NCI-H2029 (cell line): Measurements from ENCODE around the gene EHF.

Experiments
- DNase-seq: peaks from one replicate; lab custom pipeline; 2025; lab: John Stamatoyannopoulos, UW

Gene EHF

GRCh38 chr11:34625576-34625975 lies 4.7 kb downstream of the EHF start:
- DNase-seq, result no peak

GRCh38 chr11:34626393-34626792 lies 5.5 kb downstream of the EHF start:
- no peak for DNase-seq

- DNase-seq, result no peak
Observed at GRCh38 chr11:34627197-34627596, 6.3 kb downstream of the EHF start.

DNA sequence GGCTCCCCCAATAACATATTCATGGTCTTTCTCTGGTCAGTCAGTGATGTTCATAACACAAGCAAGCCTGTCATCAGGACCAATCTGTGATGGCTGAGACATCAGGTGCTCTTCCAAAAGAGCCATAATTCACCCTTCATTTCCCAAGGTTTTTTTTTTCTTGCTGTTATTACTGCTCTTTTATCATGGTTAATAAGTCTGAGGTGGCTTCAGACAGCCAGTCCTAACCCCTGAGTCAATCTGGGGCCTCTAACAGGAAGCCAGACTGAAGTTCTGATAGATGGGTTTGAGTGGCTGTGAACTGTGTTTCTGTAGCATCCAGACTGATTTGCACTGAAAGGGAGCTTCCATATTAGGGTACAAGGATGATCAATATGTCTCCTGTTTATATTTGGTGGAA lies 8.8 kb downstream of the EHF start:
- no peak for DNase-seq

DNA sequence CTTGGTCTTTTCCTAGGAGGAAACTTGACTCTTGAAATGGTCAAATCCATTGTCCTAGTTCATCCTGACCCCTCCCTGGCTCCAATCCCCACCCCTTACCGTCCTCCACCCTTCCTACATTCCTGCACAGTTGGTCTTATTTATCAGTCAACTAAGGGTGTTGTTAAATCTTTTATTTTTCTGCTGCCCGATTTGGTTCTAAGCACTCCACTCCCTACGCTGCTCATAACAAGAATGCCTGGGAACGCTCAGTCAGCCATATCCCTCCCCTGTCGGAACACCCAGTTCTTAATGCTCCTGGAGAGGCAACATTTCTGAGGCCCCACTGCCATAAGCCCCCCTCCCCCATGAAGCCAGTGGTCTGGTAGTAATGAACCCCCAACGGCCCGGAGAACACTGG lies 9.7 kb downstream of the EHF start:
- no peak for DNase-seq

DNA sequence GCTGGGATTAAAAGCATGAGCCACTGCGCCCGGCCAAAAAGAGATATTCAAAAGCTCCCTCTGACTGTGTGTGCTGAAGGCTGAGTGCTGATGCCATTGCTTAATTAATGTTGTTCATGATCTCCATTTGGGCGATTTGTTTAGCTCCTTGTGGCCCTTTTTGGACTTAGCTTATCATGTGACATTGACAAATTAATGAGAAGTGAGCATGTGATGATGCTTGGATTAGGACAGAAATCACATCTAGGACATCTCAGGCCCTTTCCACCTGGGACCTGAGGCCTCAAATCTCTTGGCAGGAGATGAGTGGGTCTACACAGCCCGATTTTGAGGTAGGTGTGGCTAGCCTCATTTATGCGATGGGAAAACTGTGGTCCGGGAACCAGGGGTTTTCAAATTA lies 10.4 kb downstream of the EHF start:
- no peak for DNase-seq

DNA sequence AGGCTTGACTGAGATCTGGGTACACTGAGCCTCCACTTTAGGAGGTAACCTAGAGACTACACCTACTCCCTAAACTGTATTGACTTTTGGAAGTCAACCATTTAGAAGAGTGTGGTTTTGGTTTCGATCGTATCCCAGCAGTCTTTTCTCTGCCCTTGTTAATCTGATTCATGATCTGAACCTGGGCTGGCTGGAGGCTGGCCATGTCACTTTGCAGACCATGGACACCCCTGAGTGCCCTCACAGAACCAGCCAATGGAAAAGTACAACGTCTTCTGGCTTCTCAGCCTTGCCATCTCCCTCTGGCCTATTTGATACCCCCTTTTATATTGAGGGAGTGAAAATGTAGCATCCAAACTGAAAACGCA lies 10.8 kb downstream of the EHF start:
- peak; percentile 87 for DNase-seq

DNA sequence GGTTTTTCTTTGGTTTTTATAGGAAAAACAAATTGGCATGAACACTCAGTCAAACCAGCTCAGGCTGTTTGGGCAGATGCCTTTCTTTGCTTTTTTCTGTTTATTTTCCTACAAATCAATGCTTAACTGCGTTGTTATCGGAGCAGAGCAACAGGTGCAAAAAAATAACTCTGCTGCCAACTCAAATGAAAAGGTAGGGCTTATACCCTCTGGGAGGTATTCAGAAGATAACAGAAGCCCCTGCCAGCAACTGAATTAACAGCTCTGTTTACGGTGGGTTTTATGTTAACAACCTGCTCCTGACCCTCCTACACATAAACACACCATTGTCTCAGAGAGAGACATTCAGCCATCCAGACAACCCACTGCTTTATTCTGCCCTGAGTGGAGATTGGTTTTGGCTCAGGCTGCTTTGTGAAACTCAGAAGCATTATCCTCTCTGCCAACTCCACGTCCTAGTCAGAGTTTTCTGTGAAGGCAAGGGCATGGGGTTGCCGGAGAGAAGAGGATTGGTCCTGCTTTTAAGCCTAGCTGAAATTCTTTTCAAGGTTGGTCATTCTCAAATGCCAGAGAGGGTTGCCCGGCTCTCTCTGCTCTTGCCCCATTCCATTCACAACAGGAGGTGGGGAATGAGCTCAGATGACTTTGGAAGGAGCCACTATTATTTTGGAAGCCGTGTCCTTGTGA lies 11.4 kb downstream of the EHF start:
- DNase-seq, result peak; percentile 91

DNA sequence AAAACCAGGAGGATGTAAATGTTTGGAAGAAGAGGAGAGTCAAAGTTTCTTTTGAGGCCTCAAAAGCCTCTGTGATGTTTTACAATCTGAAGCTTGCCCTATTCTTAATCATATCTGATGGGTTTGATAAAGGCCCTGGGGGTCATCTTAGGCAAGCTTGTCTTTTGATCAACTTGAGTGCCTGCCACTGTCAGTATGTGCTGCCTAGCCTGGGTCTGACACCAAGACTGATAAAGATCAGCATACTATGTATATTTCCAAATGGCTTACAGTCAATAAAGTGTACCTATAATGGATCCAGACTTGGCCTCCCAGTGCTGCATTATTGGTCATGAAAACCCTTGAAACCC lies 12.7 kb downstream of the EHF start:
- no peak for DNase-seq

DNA sequence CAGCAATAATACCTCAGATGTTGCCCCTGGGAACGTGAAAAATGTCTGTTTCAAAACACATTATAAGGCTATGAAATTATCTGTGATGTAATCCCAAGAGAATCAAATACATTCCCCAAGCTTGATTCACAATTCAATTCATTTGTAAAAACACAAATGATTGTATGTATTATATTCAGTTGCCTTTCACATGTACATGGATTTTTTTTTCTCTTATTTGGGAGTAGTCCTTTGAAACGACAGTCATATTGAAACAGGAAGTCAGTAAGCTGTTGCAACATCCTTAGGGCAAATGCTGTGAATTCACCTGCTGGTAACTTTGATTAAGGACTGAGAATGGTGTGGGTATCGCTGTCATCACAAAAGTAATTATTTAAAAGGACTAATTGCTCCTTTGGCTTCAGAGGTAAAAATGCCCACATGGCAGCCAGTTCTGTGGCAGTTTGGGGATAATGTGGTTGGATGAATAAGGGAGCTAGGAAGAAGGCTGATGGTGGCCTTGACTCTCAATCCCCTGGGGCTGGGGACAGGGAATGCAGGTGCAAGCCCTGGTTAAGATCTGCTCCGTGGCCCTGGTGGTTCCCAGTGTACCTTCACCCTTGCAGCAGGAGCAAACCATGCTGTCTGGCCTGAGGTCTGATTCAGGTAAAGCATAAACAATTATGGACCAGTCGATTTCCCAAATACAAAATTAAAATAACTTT lies 13.2 kb downstream of the EHF start:
- peak; percentile 53 for DNase-seq

- DNase-seq, result no peak
Observed at GRCh38 chr11:34634694-34635062, 13.8 kb downstream of the EHF start.

GRCh38 chr11:34636127-34636526 lies 15.2 kb downstream of the EHF start:
- DNase-seq, result no peak

DNA sequence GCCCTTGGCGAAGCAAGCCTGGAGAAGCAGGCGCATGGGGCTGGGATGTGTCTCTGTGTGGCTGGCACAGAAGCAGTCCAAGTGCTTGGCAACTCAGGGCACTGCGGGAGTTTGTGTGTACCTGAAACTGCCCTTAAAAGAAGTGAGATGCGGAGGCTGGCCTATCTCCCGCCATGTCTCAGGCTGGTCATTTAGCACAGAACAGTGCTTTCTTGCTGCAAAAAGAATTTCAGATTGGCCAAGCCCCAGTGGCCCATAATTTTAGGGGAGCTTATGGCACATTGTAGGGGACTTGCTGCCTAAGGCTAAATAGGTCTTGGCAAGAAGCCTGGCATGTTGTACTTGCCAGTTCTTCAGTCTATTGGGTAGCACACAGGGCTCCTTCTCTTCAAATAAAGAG lies 16.4 kb downstream of the EHF start:
- peak; percentile 20 for DNase-seq

- no peak for DNase-seq
Observed at GRCh38 chr11:34638897-34639296, 18.0 kb downstream of the EHF start.

- DNase-seq, result no peak
Observed at GRCh38 chr11:34639545-34639944, 18.7 kb downstream of the EHF start.

DNA sequence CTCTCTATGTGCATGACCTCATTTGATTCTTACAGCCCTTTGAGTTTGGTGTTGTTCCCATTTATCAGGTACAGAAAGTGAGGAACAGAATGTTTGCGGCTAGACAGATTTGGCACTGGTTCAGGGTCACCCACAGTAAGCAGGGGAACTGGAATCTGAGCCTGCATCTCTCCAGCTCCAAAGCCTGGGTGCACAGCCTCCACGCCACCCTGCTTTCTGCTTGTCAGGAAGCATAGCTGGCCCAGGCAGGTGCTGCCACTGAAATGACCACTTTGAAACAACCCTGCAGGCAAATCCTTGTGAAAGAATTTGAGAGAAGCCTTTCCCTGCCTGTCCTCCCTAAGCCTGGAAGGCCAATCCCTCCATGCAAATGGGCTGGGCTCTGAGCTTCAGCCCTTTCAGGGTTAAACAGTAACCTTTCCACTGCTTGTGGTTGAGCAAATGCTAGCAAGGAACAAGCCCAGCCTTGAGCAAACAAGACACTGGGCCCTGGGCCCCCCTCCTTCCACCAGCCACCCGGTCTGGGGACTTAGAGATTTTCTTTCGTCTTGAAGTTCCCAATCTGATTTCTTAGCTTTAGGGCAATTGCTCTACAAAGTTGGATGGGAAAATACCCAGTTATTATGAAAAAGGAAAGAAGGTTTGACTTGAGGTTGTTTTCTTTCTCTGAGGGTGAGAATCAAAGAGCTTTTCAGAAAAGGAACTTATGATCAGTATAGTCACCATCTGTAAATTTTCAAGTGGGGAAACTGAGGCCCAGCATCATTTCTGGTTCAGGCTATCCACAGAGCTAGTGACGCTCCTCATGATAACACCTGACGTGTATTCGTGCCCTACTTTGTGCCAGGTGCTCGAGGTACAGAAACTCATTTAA lies 19.4 kb downstream of the EHF start:
- DNase-seq, result peak; percentile 66

- DNase-seq, result no peak
Observed at GRCh38 chr11:34640924-34641275, 20.0 kb downstream of the EHF start.

DNA sequence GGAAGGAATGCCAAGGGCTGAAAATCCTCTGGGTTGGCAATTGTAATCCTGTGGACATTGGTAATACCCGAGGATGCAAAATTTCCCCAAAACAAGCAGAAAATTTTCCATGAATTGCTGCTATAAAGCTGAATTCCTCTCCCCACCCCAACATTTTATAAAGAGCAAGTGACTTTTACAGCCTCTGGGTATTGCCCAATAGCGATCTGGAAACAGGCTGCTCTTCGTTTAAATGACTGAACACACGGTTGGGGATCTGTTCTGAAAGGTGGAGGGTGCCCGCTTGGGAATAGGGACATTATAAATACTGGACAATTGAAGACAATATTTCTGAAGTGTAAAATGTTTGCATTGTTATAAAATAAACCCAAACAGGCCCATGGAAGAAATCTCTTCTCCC lies 20.6 kb downstream of the EHF start:
- DNase-seq, result no peak

DNA sequence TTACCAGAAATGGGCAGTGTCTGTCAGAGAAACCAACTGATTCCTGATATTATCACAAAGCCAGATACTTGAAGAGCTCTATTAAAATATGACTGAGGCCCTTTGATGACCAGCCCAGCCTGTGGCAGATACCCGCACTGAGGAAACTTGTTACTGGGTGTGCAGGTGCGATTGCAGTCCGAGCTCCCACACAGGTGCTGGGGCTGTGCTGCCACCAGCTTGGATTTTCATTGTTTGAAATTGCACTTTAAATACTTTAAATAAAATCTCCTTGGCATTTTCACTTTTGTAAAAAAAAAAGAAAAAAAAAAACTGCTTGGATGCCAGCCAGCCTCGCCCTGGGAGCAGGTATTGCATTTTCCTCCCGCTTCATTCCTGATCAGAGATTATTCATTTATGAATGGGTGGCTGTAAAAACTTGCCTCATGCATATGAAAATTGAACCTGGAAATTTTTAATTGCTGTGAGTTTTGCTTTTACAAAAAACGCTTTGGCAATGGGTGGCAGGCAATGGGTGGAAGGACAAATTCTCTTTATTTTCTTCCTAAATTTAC lies 21.2 kb downstream of the EHF start:
- DNase-seq, result no peak

GRCh38 chr11:34642873-34643272 lies 22.0 kb downstream of the EHF start:
- DNase-seq, result no peak

DNA sequence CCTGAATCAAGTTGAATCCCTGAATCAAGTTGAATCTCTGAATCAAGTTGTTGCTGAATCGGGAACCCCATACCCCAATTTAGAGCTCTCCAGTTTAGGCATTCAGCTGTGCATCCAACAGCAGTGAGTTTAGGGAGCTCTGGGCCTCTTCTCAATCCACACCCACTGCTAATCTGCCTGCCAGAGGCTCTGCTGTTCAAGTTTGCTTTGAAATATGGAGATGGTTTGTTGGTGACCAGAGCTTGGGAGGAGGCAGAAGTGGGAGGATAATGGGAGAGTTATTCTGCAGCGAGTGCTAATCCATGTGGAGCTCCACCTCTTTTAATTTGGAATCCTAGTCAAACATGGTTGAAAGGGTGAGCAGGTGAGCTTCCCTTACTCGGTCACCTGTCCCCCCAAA lies 22.4 kb downstream of the EHF start:
- DNase-seq, result no peak

- DNase-seq, result no peak
Observed at GRCh38 chr11:34643846-34644245, 23.0 kb downstream of the EHF start.
